H1 (cell line): ENCODE data around the gene ACTA2. TPM values are rescaled to one million over a fixed set of nuclear protein-coding genes. Genes with fewer than 3 reads are reported as not detected.

ENCODE experiments used
- CTCF ChIA-PET: fragments of 300-600 bp; sonication (Branson Sonifier 250); formaldehyde crosslinking; loops from one replicate; lab custom pipeline; 2021; ENCODE audit not compliant: partially characterized antibody; lab: Charles Lee
- POLR2A ChIA-PET: fragments of 300-600 bp; sonication (Branson Sonifier 250); formaldehyde crosslinking; loops from one replicate; lab custom pipeline; 2021; ENCODE audit warnings: inconsistent platforms; ENCODE audit not compliant: partially characterized antibody; lab: Charles Lee
- DNase-seq, 2 experiments: peaks; one replicate each; pipeline versions ENCODE4 v3.0.0 to v3.0.0-alpha.2; 2010 to 2022; ENCODE audit warnings: low spot score in 2 of 2, low read depth in 1 of 2, mixed read lengths in 1 of 2
- FAIRE-seq: peaks from 2 replicates; lab custom pipeline; 2011; peaks lifted over from hg19 to GRCh38; lab: Jason Lieb, UNC
- H2AFZ ChIP-seq: 2 replicates; pipeline ENCODE4 v1.8.1; 2012; ENCODE audit warnings: low read length, inconsistent platforms
- H2AK5ac ChIP-seq: 2 replicates; pipeline ENCODE4 v1.6.1; 2013; ENCODE audit warnings: low read depth, low read length
- H2BK120ac ChIP-seq: replicated peaks from 2 replicates; pipeline ENCODE3; 2013; ENCODE audit warnings: low read depth, low read length, inconsistent platforms
- H2BK12ac ChIP-seq: 2 replicates; pipeline ENCODE4 v1.6.1; 2013; ENCODE audit warnings: low read depth, low read length
- H2BK15ac ChIP-seq: 2 replicates; pipeline ENCODE4 v1.6.1; 2013; ENCODE audit warnings: low read length
- H2BK20ac ChIP-seq: 2 replicates; pipeline ENCODE4 v1.6.1; 2013; ENCODE audit warnings: low read length
- H2BK5ac ChIP-seq: 2 replicates; pipeline ENCODE4 v1.6.1; 2013; ENCODE audit warnings: low read depth, low read length
- H3K14ac ChIP-seq: 2 replicates; pipeline ENCODE4 v1.6.1; 2013; ENCODE audit warnings: inconsistent platforms; ENCODE audit not compliant: insufficient read length
- H3K18ac ChIP-seq: 2 replicates; pipeline ENCODE4 v1.6.1; 2013; ENCODE audit warnings: low read length; ENCODE audit errors: extremely low read depth
- H3K23ac ChIP-seq: 2 replicates; pipeline ENCODE4 v1.6.1; 2013; ENCODE audit warnings: inconsistent platforms; ENCODE audit not compliant: insufficient read length
- H3K23me2 ChIP-seq: 2 replicates; pipeline ENCODE4 v1.6.1; 2013; ENCODE audit warnings: low read depth, low read length
- H3K27ac ChIP-seq: 2 replicates; pipeline ENCODE4 v1.6.1; 2011; ENCODE audit warnings: low read depth, low read length, inconsistent platforms
- H3K27me3 ChIP-seq, 4 experiments: replicated peaks in 1 of 4; 1 replicate in 1 of 4; 2 replicates in 3 of 4; pipeline versions ENCODE4 v1.6.1 to v1.8.1; 2011 to 2013; ENCODE audit warnings: low read length in 3 of 4, mild to moderate bottlenecking in 3 of 4, inconsistent platforms in 2 of 4, mixed read lengths in 2 of 4, moderate library complexity in 1 of 4; ENCODE audit not compliant: control insufficient read depth in 3 of 4, insufficient read depth in 3 of 4; ENCODE audit errors: extremely low read depth in 1 of 4
- H3K36me3 ChIP-seq, 4 experiments: 2 replicates each; pipeline versions ENCODE4 v1.6.1 to v1.8.1; 2011 to 2013; ENCODE audit warnings: mild to moderate bottlenecking in 4 of 4, low read length in 3 of 4, moderate library complexity in 2 of 4, control low read depth in 1 of 4, inconsistent platforms in 1 of 4; ENCODE audit not compliant: insufficient read depth in 4 of 4, control insufficient read depth in 2 of 4
- H3K4ac ChIP-seq: replicated peaks from 2 replicates; pipeline ENCODE3; 2013; ENCODE audit warnings: low read length, low read depth, mixed read lengths, inconsistent platforms; ENCODE audit not compliant: insufficient read length
- H3K4me1 ChIP-seq, 4 experiments: replicated peaks in 1 of 4; 1 replicate in 1 of 4; 2 replicates in 3 of 4; pipeline versions ENCODE4 v1.6.1 to v1.8.1; 2011 to 2013; ENCODE audit warnings: low read length in 3 of 4, inconsistent platforms in 2 of 4, mixed read lengths in 1 of 4; ENCODE audit not compliant: insufficient read depth in 4 of 4, control insufficient read depth in 3 of 4
- H3K4me2 ChIP-seq, 2 experiments: 2 replicates each; pipeline versions ENCODE4 v1.6.1 to v1.8.1; 2011 to 2013; ENCODE audit warnings: low read depth in 2 of 2, low read length in 2 of 2, control low read depth in 1 of 2, inconsistent platforms in 1 of 2, mild to moderate bottlenecking in 1 of 2; ENCODE audit not compliant: insufficient read depth in 1 of 2
- H3K4me3 ChIP-seq, 4 experiments: fragments of 200-600, 300-600 bp in 1 of 4; sonication (generic), shearing (Covaris generic), sonication (Bioruptor Twin) in 1 of 4; 2 replicates each; pipeline versions ENCODE4 v1.5.1 to v1.8.1; 2011 to 2016; ENCODE audit warnings: low read length in 4 of 4, low read depth in 3 of 4, control low read depth in 2 of 4, inconsistent platforms in 2 of 4, mild to moderate bottlenecking in 2 of 4, mixed read lengths in 1 of 4, moderate library complexity in 1 of 4; ENCODE audit not compliant: insufficient read depth in 2 of 4; ENCODE audit errors: extremely low read depth in 1 of 4
- H3K56ac ChIP-seq: replicated peaks from 2 replicates; pipeline ENCODE3; 2013; ENCODE audit warnings: low read depth, mild to moderate bottlenecking, mixed read lengths, low read length, inconsistent platforms; ENCODE audit not compliant: insufficient read length
- H3K79me1 ChIP-seq: 2 replicates; pipeline ENCODE4 v1.6.1; 2013; ENCODE audit warnings: low read depth, low read length, control low read depth
- H3K79me2 ChIP-seq, 2 experiments: 2 replicates each; pipeline versions ENCODE4 v1.6.1 to v1.8.1; 2012 to 2013; ENCODE audit warnings: low read length in 2 of 2, mild to moderate bottlenecking in 2 of 2, inconsistent platforms in 1 of 2; ENCODE audit not compliant: insufficient read depth in 2 of 2, control insufficient read depth in 1 of 2
- H3K9ac ChIP-seq, 4 experiments: replicated peaks in 1 of 4; 1 replicate in 1 of 4; 2 replicates in 3 of 4; pipeline versions ENCODE4 v1.6.1 to v1.8.1; 2011 to 2013; ENCODE audit warnings: low read depth in 3 of 4, low read length in 3 of 4, control low read depth in 2 of 4, mild to moderate bottlenecking in 2 of 4, moderate library complexity in 2 of 4, inconsistent platforms in 1 of 4; ENCODE audit errors: extremely low read depth in 1 of 4
- H3K9me3 ChIP-seq, 2 experiments: 2 replicates each; pipeline versions ENCODE4 v1.6.1 to v1.8.1; 2012 to 2013; ENCODE audit warnings: mild to moderate bottlenecking in 2 of 2, moderate library complexity in 2 of 2, control low read depth in 1 of 2, inconsistent platforms in 1 of 2, low read depth in 1 of 2, low read length in 1 of 2, mixed read lengths in 1 of 2; ENCODE audit not compliant: insufficient read depth in 2 of 2
- H4K20me1 ChIP-seq, 2 experiments: replicated peaks in 1 of 2; 2 replicates each; pipeline versions ENCODE3 to v1.8.1; 2011 to 2013; ENCODE audit warnings: inconsistent platforms in 2 of 2, low read length in 2 of 2, mild to moderate bottlenecking in 1 of 2; ENCODE audit not compliant: insufficient read depth in 2 of 2, control insufficient read depth in 1 of 2
- H4K5ac ChIP-seq: 2 replicates; pipeline ENCODE4 v1.6.1; 2013; ENCODE audit warnings: low read length, low read depth, mixed read lengths, inconsistent platforms; ENCODE audit not compliant: insufficient read length
- H4K8ac ChIP-seq: 2 replicates; pipeline ENCODE4 v1.8.0; 2013; ENCODE audit warnings: mild to moderate bottlenecking, moderate library complexity, low read length, inconsistent platforms; ENCODE audit not compliant: insufficient read depth; ENCODE audit errors: extremely low read depth
- H4K91ac ChIP-seq: replicated peaks from 2 replicates; pipeline ENCODE3; 2013; ENCODE audit warnings: low read length, mixed read lengths, inconsistent platforms; ENCODE audit not compliant: insufficient read length
- CEBPB ChIP-seq: IDR thresholded peaks from 2 replicates; pipeline ENCODE4 v1.6.1; 2012; ENCODE audit warnings: low read depth, low read length
- RXRA ChIP-seq: IDR thresholded peaks from 2 replicates; pipeline ENCODE4 v1.6.1; 2011; ENCODE audit warnings: low read depth, mild to moderate bottlenecking, low read length, moderate library complexity; ENCODE audit not compliant: insufficient read depth
- SP4 ChIP-seq: IDR thresholded peaks from 2 replicates; pipeline ENCODE4 v1.6.1; 2012; ENCODE audit warnings: low read length, inconsistent platforms
- YY1 ChIP-seq: IDR thresholded peaks from 2 replicates; pipeline ENCODE4 v1.6.1; 2011; ENCODE audit warnings: low read depth, mild to moderate bottlenecking, low read length
- WGBS, 2 experiments: shearing (Covaris generic) in 1 of 2; methylation state at CpG; one replicate each; pipeline versions ENCODE4 v1.1.6 to v1.1.7; 2013 to 2015; ENCODE audit warnings: low lambda C conversion rate in 2 of 2, mixed read lengths in 2 of 2, inconsistent platforms in 1 of 2, low coverage in 1 of 2, missing lambda C conversion rate in 1 of 2; ENCODE audit not compliant: insufficient replicate concordance in 2 of 2, insufficient coverage in 1 of 2, insufficient read length in 1 of 2; ENCODE audit errors: extremely low coverage in 1 of 2, missing lambda C conversion rate in 1 of 2; 5-methylcytosine and 5-hydroxymethylcytosine counted together
- polyA plus RNA-seq, 7 experiments: library from polyadenylated mRNA; depleted of rRNA in 3 of 7; stranded (reverse) in 5 of 7; unstranded in 2 of 7; fragments of >200 nt in 5 of 7; fragments of 200-250 nt in 2 of 7; gene quantifications; 1 replicate in 5 of 7; 2 replicates in 1 of 7; 4 replicates in 1 of 7; pipeline versions ENCODE4 v1.2.1 to v1.2.3, GENCODE V29; 2011 to 2013; ENCODE audit warnings: missing spikeins in 2 of 7, mixed read lengths in 2 of 7
- total RNA-seq: library from RNA; stranded (reverse); fragmentation: NEBNext Ultra II Directional; extraction: Animal tissue kit (Norgen Biotek cat#: 25700); gene quantifications from 2 replicates; pipeline ENCODE4 v1.2.1, GENCODE V29; 2021

Gene ACTA2
- total and polyA plus RNA-seq, 2 of the 8 experiments (the other 6 are each of a cell fraction or from before 2014, with no cell fraction given), result 3.5 to 8.9 TPM

DNA sequence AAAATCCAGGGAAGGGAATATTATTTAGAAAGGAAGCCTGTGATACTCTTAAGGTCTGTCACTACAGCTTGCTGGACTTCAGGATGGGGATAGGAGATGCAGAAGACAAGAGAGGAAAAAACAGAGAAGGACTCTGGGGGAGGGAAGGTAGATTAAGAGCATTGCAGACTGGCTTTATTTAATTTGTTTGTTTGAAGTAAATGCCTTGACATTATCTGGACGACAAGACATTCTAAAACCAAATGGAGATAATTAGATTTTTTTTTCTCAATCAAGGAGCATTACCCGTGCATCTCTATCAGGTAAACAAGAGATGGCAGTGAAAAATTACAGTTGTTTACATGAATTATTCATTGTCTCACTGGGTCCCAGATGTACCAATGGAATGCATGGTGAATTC, 24.3 kb downstream of the ACTA2 start:
- H3K27me3 ChIP-seq, result no peaks in the 10 kb centered on the region
- no peak overlapping the region for H4K8ac ChIP-seq
- DNase-seq (no peak), FAIRE-seq (no peak)
- H4K5ac ChIP-seq, result no peak overlapping the region
- H3K18ac ChIP-seq, result no peak overlapping the region
- no peak overlapping the region for H2BK5ac ChIP-seq
- no peak overlapping the region for H3K4me2 ChIP-seq
- no peaks in the 10 kb centered on the region for H3K79me1 ChIP-seq
- no peak overlapping the region for H3K23ac ChIP-seq
- H4K20me1 ChIP-seq, result no peaks in the 10 kb centered on the region
- no peak overlapping the region for H2AK5ac ChIP-seq
- H3K36me3 ChIP-seq, result no peaks in the 10 kb centered on the region
- no peak overlapping the region for H3K9ac ChIP-seq
- H2AFZ ChIP-seq, result no peak overlapping the region
- H2BK15ac ChIP-seq, result no peak overlapping the region
- ChIA-PET CTCF (interaction anchor here (0.7 to 9.1 kb wide), 4 partner anchors 59 to 158 kb away, joined by 3 to 279 read pairs (median 4); no protein-coding TSS in a partner anchor), POLR2A (no interaction called here)
- H3K4me1 ChIP-seq, result peaks cover 0 to 3% (median 0%) of the 10 kb centered on the region in 4 experiments; a peak in 1 of 7 replicates
- H2BK12ac ChIP-seq, result no peak overlapping the region
- H4K91ac ChIP-seq, result no peak overlapping the region
- H3K27ac ChIP-seq, result no peak overlapping the region
- no peak overlapping the region for H2BK20ac ChIP-seq
- no peak overlapping the region for H3K14ac ChIP-seq
- H3K23me2 ChIP-seq, result no peaks in the 10 kb centered on the region
- H2BK120ac ChIP-seq, result no peak overlapping the region
- no peak overlapping the region for H3K56ac ChIP-seq
- TF ChIP-seq RXRA (no peak), YY1 (no peak), SP4 (no peak), CEBPB (no peak)
- H3K9me3 ChIP-seq, result no peaks in the 10 kb centered on the region
- H3K4me3 ChIP-seq, result no peak overlapping the region
- H3K79me2 ChIP-seq, result no peaks in the 10 kb centered on the region
- 80% methylated on average over 2 of the region's 2 CpGs; no CpG with 5 or more reads in 1 of the 2 experiments for WGBS, 2 experiments
- no peak overlapping the region for H3K4ac ChIP-seq
